CD4-positive, alpha-beta memory T cell (primary cell): ENCODE results near the gene APOL3. TPM values are rescaled to one million over a fixed set of nuclear protein-coding genes. Genes with fewer than 3 reads are reported as not detected.

ENCODE experiments used
- CTCF ChIA-PET: fragments of 350-600 bp; sonication (Branson Sonifier 250); formaldehyde crosslinking; loops from one replicate; lab custom pipeline; 2021; ENCODE audit warnings: inconsistent platforms; ENCODE audit not compliant: partially characterized antibody; lab: Charles Lee
- POLR2A ChIA-PET: fragments of 350-600 bp; sonication (Branson Sonifier 250); formaldehyde crosslinking; loops from one replicate; lab custom pipeline; 2021; ENCODE audit not compliant: partially characterized antibody; lab: Charles Lee
- DNase-seq, 5 donors: peaks; one replicate each; pipeline versions ENCODE4 v3.0.0 to v3.0.0-alpha.2; 2020 to 2022; ENCODE audit warnings: mixed read lengths in 1 of 5
- H3K27ac ChIP-seq: one replicate; pipeline ENCODE4 v1.7.0; 2013; ENCODE audit warnings: low read depth, low read length
- H3K27me3 ChIP-seq: 2 replicates; pipeline ENCODE4 v1.7.0; 2013; ENCODE audit warnings: mild to moderate bottlenecking, low read length, moderate library complexity; ENCODE audit not compliant: insufficient read depth
- H3K36me3 ChIP-seq: 2 replicates; pipeline ENCODE4 v1.7.0; 2013; ENCODE audit warnings: mild to moderate bottlenecking, low read length, moderate library complexity; ENCODE audit not compliant: insufficient read depth
- H3K4me1 ChIP-seq: 2 replicates; pipeline ENCODE4 v1.7.0; 2013; ENCODE audit warnings: mild to moderate bottlenecking, low read length, moderate library complexity; ENCODE audit not compliant: insufficient read depth
- H3K4me3 ChIP-seq, 2 donors: one replicate each; pipeline ENCODE4 v1.7.0; 2013; ENCODE audit warnings: low read length in 2 of 2, mild to moderate bottlenecking in 1 of 2
- H3K9me3 ChIP-seq, 2 donors: one replicate each; pipeline ENCODE4 v1.7.0; 2013; ENCODE audit warnings: low read length in 2 of 2, control low read depth in 1 of 2; ENCODE audit not compliant: control insufficient read depth in 1 of 2
- H3K27ac Mint-ChIP-seq, 7 donors: one replicate each; pipeline ENCODE4 v1.8.0; 2020 to 2021; ENCODE audit warnings: mixed read lengths in 7 of 7, mild to moderate bottlenecking in 6 of 7, inconsistent platforms in 3 of 7, moderate library complexity in 3 of 7
- H3K27me3 Mint-ChIP-seq, 2 donors: one replicate each; pipeline ENCODE4 v1.8.0; 2020 to 2021; ENCODE audit warnings: mixed read lengths in 2 of 2
- H3K36me3 Mint-ChIP-seq, 2 donors: one replicate each; pipeline ENCODE4 v1.8.0; 2020 to 2021; ENCODE audit warnings: mixed read lengths in 2 of 2, inconsistent platforms in 1 of 2, mild to moderate bottlenecking in 1 of 2
- H3K4me1 Mint-ChIP-seq, 4 donors: one replicate each; pipeline ENCODE4 v1.8.0; 2020 to 2021; ENCODE audit warnings: mixed read lengths in 4 of 4, mild to moderate bottlenecking in 1 of 4
- H3K4me3 Mint-ChIP-seq, 8 donors: one replicate each; pipeline ENCODE4 v1.8.0; 2020 to 2021; ENCODE audit warnings: mixed read lengths in 8 of 8, mild to moderate bottlenecking in 7 of 8, moderate library complexity in 6 of 8, inconsistent platforms in 3 of 8
- H3K9me3 Mint-ChIP-seq, 8 donors: one replicate each; pipeline ENCODE4 v1.8.0; 2020 to 2021; ENCODE audit warnings: mixed read lengths in 8 of 8, mild to moderate bottlenecking in 5 of 8, inconsistent platforms in 3 of 8, moderate library complexity in 1 of 8
- intact Hi-C: fragments of 100-400 bp; cut with micrococcal nuclease; formaldehyde crosslinking; loops from one replicate; pipeline ENCODE4 v1.15.1; 2023
- polyA plus RNA-seq, 2 donors: library from polyadenylated mRNA; unstranded; fragments of 300-500 nt; fragmentation: Illumina TruSeq; gene quantifications; one replicate each; pipeline ENCODE4 v1.2.3, GENCODE V29; 2021
- total RNA-seq, 2 experiments: library from RNA; stranded (reverse); gene quantifications; one replicate each; pipeline ENCODE4 v1.2.3, GENCODE V29; 2021

Gene APOL3
- total and polyA plus RNA-seq, 4 experiments from 2014 or later = 47.4 to 229 (median 161) TPM

DNA sequence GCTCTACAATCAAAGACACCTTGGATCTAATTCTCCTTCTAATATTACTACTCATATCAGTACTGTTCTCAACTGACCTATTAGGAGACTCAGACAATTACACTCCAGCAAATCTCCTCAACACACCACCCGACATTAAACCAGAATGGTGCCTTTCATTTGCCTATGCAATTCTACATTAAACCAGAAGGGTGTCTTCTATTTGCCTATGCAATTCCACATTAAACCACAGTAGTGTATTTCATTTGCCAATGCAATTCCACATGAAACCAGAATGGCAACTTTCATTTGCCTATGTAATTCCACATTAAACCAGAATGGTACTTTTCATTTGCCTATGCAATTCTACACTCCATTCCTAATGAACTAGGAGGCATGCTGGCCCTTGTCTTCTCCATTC, 15.3 kb upstream of the APOL3 start:
- Mint-ChIP-seq H3K27ac (no peak overlapping the region), H3K27me3 (peaks cover 0 to 1% of the 10 kb centered on the region in 2 donors), H3K4me1 (peaks cover 0 to 6% (median 3%) of the 10 kb centered on the region in 4 donors), H3K4me3 (no peak overlapping the region), H3K36me3 (no peaks in the 10 kb centered on the region), H3K9me3 (no peaks in the 10 kb centered on the region)
- H3K4me3 ChIP-seq = no peak overlapping the region
- no peak overlapping the region for H3K27ac ChIP-seq
- H3K27me3 ChIP-seq = no peaks in the 10 kb centered on the region
- no peaks in the 10 kb centered on the region for H3K9me3 ChIP-seq
- H3K36me3 ChIP-seq = no peaks in the 10 kb centered on the region
- POLR2A ChIA-PET = no interaction called here
- CTCF ChIA-PET = interaction anchor here (7.0 to 8.4 kb wide), 2 partner anchors 12 to 110 kb away, joined by 49 to 67 read pairs; no protein-coding TSS in a partner anchor
- DNase-seq = no peak
- H3K4me1 ChIP-seq = peaks cover 5% of the 10 kb centered on the region
- intact Hi-C loops = no loop called here

DNA sequence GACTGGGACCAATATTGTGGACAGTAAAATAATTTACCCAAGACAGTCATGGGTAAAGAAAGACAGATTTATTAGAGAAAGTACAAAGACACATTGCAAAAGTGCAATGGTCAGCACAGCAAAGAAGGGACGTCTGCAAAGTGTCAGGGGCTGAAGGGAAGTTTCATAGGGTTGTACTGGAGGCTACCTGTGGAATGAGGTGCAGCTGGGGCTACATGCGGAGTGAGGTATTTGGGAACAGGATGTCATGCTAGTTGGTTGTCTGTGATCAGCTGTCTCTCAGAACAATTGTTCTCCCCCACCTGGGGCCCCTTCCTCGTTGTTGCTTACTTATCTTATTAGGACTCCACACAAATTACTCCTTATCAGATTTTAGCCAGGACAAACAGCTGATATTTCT, 11.4 kb upstream of the APOL3 start:
- no peaks in the 10 kb centered on the region for H3K36me3 Mint-ChIP-seq
- Histone ChIP-seq H3K9me3 (no peaks in the 10 kb centered on the region), H3K4me3 (no peak overlapping the region), H3K27ac (no peak overlapping the region), H3K36me3 (no peaks in the 10 kb centered on the region), H3K27me3 (no peaks in the 10 kb centered on the region), H3K4me1 (peaks cover 9% of the 10 kb centered on the region)
- H3K27me3 Mint-ChIP-seq = peaks cover 0 to 1% of the 10 kb centered on the region in 2 donors
- H3K4me3 Mint-ChIP-seq = no peak overlapping the region
- ChIA-PET POLR2A (interaction anchor here (1.3 kb wide), 1 partner anchor 11 kb away, joined by 3 read pairs; the partner anchor contains the start of gene APOL3), CTCF (interaction anchor here (0.9 to 1.6 kb wide), 3 partner anchors 9 to 106 kb away, joined by 3 to 8 read pairs (median 7); no protein-coding TSS in a partner anchor)
- H3K9me3 Mint-ChIP-seq = peaks cover 0 to 5% (median 0%) of the 10 kb centered on the region in 8 donors
- intact Hi-C loops = no loop called here
- peaks cover 5 to 15% (median 10%) of the 10 kb centered on the region in 4 donors for H3K4me1 Mint-ChIP-seq
- H3K27ac Mint-ChIP-seq = peak overlapping the region in 1 of 7 donors; percentile 39
- DNase-seq = no peak

DNA sequence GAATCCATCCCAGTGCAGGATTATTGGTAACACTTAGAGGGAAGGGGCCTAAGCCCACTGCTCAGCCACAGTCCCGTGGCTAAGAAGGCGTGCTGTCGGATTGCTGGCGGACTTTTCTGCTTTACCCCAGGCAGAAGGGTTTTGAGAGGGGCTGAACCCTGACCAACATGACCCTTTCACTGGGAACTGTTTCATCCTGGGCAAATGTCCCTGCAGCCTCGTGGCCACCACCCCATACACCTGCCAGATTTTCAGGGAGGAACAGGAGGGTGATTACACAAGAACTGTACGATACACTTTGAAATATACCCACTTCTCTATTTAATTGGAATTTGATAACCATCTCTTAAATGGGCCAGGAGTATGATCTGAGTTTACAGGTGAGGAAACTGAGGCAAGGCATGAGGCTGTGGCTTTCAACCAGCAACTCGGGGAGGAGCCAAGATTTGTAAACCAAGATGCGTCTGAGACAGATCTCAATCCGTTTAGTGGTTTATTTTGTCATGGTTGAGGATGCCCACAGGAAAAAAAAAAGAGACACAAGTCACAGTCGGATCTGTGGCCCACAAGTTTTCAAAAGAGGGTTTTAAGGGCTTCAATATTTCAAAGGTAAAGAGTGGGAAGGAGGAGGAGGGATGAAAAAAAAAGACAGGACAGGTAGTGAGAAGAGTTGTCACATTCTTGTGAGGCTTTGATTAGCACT, 6.1 kb upstream of the APOL3 start:
- ChIA-PET CTCF (interaction anchor here (4.8 kb wide), 1 partner anchor 12 kb away, joined by 49 read pairs; no protein-coding TSS in a partner anchor), POLR2A (no interaction called here)
- H3K27me3 ChIP-seq = no peaks in the 10 kb centered on the region
- H3K27me3 Mint-ChIP-seq = no peaks in the 10 kb centered on the region
- peak overlapping the region; percentile 40 for H3K27ac ChIP-seq
- peak; percentile 40 to 80 (median 69) for DNase-seq
- H3K9me3 ChIP-seq = no peaks in the 10 kb centered on the region
- H3K4me1 ChIP-seq = peaks cover 44% of the 10 kb centered on the region
- intact Hi-C loops = no loop called here
- peak overlapping the region in 6 of 8 donors; percentile 8 to 83 (median 46) for H3K4me3 Mint-ChIP-seq
- peak overlapping the region; percentile 72 to 96 (median 91) for H3K27ac Mint-ChIP-seq
- H3K4me1 Mint-ChIP-seq = peaks cover 28 to 66% (median 52%) of the 10 kb centered on the region in 4 donors
- no peaks in the 10 kb centered on the region for H3K36me3 Mint-ChIP-seq
- H3K4me3 ChIP-seq = no peak overlapping the region
- peaks cover 0 to 5% (median 0%) of the 10 kb centered on the region in 8 donors for H3K9me3 Mint-ChIP-seq
- H3K36me3 ChIP-seq = no peaks in the 10 kb centered on the region

DNA sequence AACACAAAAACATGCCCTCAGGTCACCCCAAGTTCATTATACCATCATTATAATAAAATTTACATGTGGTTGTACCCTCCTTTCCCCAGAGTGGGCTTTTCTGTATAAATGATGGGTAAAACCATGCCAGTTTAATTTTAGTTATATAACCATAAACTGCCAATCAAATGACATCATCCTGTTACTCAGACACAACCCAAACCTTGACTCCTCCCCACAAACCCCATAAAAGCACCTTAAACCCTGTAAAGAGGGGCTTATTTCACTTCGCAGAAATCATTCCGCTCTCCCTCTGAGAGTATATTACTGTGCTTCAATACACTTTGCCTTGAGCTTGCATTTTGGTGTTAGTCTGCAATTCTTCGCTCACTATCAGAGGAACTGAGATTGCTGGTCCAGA, 5.5 kb upstream of the APOL3 start:
- Mint-ChIP-seq H3K4me1 (peaks cover 34 to 72% (median 57%) of the 10 kb centered on the region in 4 donors), H3K27me3 (no peaks in the 10 kb centered on the region), H3K36me3 (no peaks in the 10 kb centered on the region), H3K27ac (peak overlapping the region; percentile 72 to 96 (median 91)), H3K4me3 (peak overlapping the region in 3 of 8 donors; percentile 41 to 83 (median 73)), H3K9me3 (peaks cover 0 to 5% (median 0%) of the 10 kb centered on the region in 8 donors)
- Histone ChIP-seq H3K27me3 (no peaks in the 10 kb centered on the region), H3K9me3 (no peaks in the 10 kb centered on the region), H3K4me3 (no peak overlapping the region), H3K4me1 (peaks cover 50% of the 10 kb centered on the region), H3K27ac (peak overlapping the region; percentile 40), H3K36me3 (no peaks in the 10 kb centered on the region)
- intact Hi-C loops = no loop called here
- POLR2A ChIA-PET = no interaction called here
- DNase-seq = no peak
- CTCF ChIA-PET = interaction anchor here (4.8 kb wide), 1 partner anchor 13 kb away, joined by 49 read pairs; no protein-coding TSS in a partner anchor

DNA sequence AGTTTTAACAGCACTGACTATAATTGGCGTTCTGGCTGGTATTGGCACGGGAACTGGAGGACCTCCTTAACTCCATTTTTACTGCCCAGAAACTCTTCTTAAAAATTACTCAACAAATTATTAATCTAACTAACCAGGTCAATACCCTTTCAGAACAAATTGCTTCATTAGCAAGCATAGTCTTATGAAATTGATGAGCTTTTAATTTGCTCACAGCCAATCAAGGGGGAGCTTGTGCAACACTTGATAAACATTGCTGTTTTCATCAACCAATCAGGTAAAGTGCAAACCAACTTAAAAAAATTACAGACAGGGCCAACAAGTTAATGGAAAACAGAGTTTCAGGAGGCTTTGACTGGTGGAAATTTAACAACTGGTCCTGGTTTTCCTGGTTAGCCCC, 4.6 kb upstream of the APOL3 start:
- no peak for DNase-seq
- Mint-ChIP-seq H3K27ac (peak overlapping the region in 6 of 7 donors; percentile 40 to 98 (median 90)), H3K27me3 (no peaks in the 10 kb centered on the region), H3K9me3 (peaks cover 0 to 5% (median 0%) of the 10 kb centered on the region in 8 donors), H3K4me1 (peaks cover 40 to 81% (median 65%) of the 10 kb centered on the region in 4 donors), H3K4me3 (peak overlapping the region in 1 of 8 donors; percentile 18), H3K36me3 (peaks cover 3 to 5% of the 10 kb centered on the region in 2 donors)
- POLR2A ChIA-PET = interaction anchor here (1.8 kb wide), 1 partner anchor 15 kb away, joined by 3 read pairs; no protein-coding TSS in a partner anchor
- Histone ChIP-seq H3K9me3 (no peaks in the 10 kb centered on the region), H3K4me1 (peaks cover 55% of the 10 kb centered on the region), H3K36me3 (no peaks in the 10 kb centered on the region), H3K4me3 (no peak overlapping the region), H3K27me3 (no peaks in the 10 kb centered on the region), H3K27ac (no peak overlapping the region)
- intact Hi-C loops = no loop called here
- CTCF ChIA-PET = interaction anchor here (0.9 to 4.8 kb wide), 5 partner anchors 9 to 112 kb away, joined by 3 to 49 read pairs (median 3); no protein-coding TSS in a partner anchor

DNA sequence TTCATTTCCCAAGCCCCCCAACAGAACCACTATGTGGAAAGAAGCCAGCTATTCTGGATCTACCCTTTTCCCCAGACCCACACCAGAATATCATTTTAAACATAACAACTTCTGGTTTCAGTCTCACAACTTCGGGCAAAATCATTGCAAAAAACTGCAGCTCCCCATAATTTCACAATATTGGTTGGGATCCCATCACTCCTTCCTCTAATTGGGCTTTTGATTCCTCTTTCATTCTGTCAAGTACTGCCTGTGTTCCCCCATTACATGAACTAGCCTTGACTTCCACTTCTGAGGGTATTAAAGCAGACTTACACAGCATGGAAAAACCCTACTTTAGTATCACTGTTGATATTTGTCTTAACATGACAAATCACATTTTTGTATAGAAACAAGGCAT, 4.1 kb upstream of the APOL3 start:
- Histone ChIP-seq H3K4me3 (no peak overlapping the region), H3K27ac (no peak overlapping the region), H3K36me3 (no peaks in the 10 kb centered on the region), H3K9me3 (no peaks in the 10 kb centered on the region), H3K4me1 (peaks cover 55% of the 10 kb centered on the region), H3K27me3 (no peaks in the 10 kb centered on the region)
- H3K27ac Mint-ChIP-seq = peak overlapping the region in 5 of 7 donors; percentile 21 to 98 (median 96)
- H3K27me3 Mint-ChIP-seq = no peaks in the 10 kb centered on the region
- peaks cover 42 to 86% (median 68%) of the 10 kb centered on the region in 4 donors for H3K4me1 Mint-ChIP-seq
- peak overlapping the region in 2 of 8 donors; percentile 10 to 18 for H3K4me3 Mint-ChIP-seq
- CTCF ChIA-PET = interaction anchor here (0.9 to 4.8 kb wide), 8 partner anchors 9 to 112 kb away, joined by 3 to 49 read pairs (median 3); partner anchors contain the start of gene APOL2
- H3K36me3 Mint-ChIP-seq = peaks cover 8 to 10% of the 10 kb centered on the region in 2 donors
- peaks cover 0 to 5% (median 0%) of the 10 kb centered on the region in 8 donors for H3K9me3 Mint-ChIP-seq
- intact Hi-C loops = no loop called here
- DNase-seq = no peak
- POLR2A ChIA-PET = interaction anchor here (0.6 to 1.8 kb wide), 3 partner anchors 12 to 28 kb away, joined by 3 read pairs; no protein-coding TSS in a partner anchor

DNA sequence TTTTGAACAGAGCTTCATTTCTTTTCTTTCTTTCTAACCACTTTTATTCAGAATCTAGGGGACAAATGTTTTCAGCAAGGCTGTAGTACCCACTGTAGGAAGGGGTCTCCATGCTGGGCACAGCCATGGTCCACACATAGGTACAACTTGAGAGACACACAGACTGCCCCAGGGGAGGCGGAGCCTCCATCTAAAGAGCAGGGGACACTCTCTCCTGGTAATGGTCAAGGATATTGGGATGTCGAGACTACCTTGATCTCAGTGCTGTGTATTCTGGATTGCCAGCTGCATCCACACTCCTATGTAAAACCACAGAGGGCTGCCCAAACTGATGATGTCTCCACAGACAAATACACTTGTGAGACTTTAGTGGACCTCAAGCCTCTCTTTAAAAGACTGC, 2.9 kb upstream of the APOL3 start:
- Mint-ChIP-seq H3K36me3 (peaks cover 15 to 21% of the 10 kb centered on the region in 2 donors), H3K9me3 (peaks cover 0 to 3% (median 0%) of the 10 kb centered on the region in 8 donors), H3K27ac (peak overlapping the region; percentile 48 to 98 (median 96)), H3K4me1 (peaks cover 52 to 96% (median 78%) of the 10 kb centered on the region in 4 donors), H3K27me3 (no peaks in the 10 kb centered on the region), H3K4me3 (peak overlapping the region in 2 of 8 donors; percentile 26 to 55)
- Histone ChIP-seq H3K36me3 (no peaks in the 10 kb centered on the region), H3K27ac (peak overlapping the region; percentile 95), H3K9me3 (no peaks in the 10 kb centered on the region), H3K27me3 (no peaks in the 10 kb centered on the region), H3K4me3 (no peak overlapping the region), H3K4me1 (peaks cover 63% of the 10 kb centered on the region)
- ChIA-PET CTCF (interaction anchor here (0.6 to 4.8 kb wide), 8 partner anchors 9 to 138 kb away, joined by 3 to 49 read pairs (median 4); partner anchors contain the start of gene APOL2), POLR2A (interaction anchor here (1.8 kb wide), 1 partner anchor 17 kb away, joined by 3 read pairs; no protein-coding TSS in a partner anchor)
- intact Hi-C loops = no loop called here
- DNase-seq = no peak
